Activated T-cell treated with anti-CD3 and anti-CD28 coated beads, Interleukin-2, amount 50 U/mL, for 24 hours (primary cell): Measurements from ENCODE around the gene CD300H.
"Not testable (repeated sequence)": the region's sequence is repeated elsewhere in the genome, so short reads cannot be mapped to it uniquely, and the experiment has no call there.

Experiments used
- DNase-seq: peaks from one replicate; pipeline ENCODE4 v3.0.0-alpha.2; 2020
- H3K27ac Mint-ChIP-seq: 2 replicates; pipeline ENCODE4 v1.8.0; 2020; ENCODE audit warnings: mild to moderate bottlenecking, mixed read lengths
- H3K27me3 Mint-ChIP-seq: 2 replicates; pipeline ENCODE4 v1.8.0; 2020; ENCODE audit warnings: mixed read lengths
- H3K36me3 Mint-ChIP-seq: 2 replicates; pipeline ENCODE4 v1.8.0; 2020; ENCODE audit warnings: low read depth, mixed read lengths
- H3K4me1 Mint-ChIP-seq: 2 replicates; pipeline ENCODE4 v1.8.0; 2020; ENCODE audit warnings: low read depth, mixed read lengths
- H3K4me3 Mint-ChIP-seq: 2 replicates; pipeline ENCODE4 v1.8.0; 2020; ENCODE audit warnings: mild to moderate bottlenecking, moderate library complexity, mixed read lengths
- H3K9me3 Mint-ChIP-seq: 2 replicates; pipeline ENCODE4 v1.8.0; 2020; ENCODE audit warnings: mixed read lengths

The CD300H gene

DNA sequence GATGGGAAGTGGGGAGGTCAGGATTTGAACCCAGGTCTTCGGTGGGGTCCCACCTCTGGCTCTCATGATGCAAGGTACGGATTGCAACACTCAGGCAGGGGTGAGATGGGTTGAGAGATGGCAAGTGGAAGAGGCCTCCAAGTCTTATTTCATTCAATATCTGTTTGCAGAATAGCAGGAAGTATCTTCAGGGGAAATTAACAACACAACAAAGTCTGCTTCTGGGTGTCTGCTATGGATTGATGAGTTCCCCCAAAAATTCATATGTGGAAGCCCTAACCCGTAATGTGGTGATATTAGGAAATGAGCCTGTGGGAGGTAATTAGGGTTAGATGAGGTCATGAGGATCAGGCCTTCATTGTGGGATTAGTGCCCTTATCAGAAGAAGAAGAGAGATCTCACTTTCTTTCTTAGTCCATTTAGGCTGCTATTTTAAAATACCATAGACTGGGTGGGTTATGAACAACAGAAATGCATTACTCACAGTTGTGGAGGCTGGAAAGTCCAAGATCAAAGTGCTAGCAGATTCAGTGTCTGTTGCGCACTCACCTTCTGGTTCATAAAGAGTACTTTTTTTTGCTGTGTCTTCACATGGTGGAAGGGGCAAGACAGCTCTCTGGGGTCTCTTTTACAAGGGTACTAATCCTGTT is 4.4 kb upstream of the CD300H start:
- no peak for DNase-seq
- H3K36me3 Mint-ChIP-seq: no peaks in the 10 kb centered on the region
- H3K4me1 Mint-ChIP-seq: peaks cover 19% of the 10 kb centered on the region
- no peak overlapping the region for H3K4me3 Mint-ChIP-seq
- no peaks in the 10 kb centered on the region for H3K9me3 Mint-ChIP-seq
- H3K27me3 Mint-ChIP-seq: peaks cover 33% of the 10 kb centered on the region
- H3K27ac Mint-ChIP-seq: no peak overlapping the region

DNA sequence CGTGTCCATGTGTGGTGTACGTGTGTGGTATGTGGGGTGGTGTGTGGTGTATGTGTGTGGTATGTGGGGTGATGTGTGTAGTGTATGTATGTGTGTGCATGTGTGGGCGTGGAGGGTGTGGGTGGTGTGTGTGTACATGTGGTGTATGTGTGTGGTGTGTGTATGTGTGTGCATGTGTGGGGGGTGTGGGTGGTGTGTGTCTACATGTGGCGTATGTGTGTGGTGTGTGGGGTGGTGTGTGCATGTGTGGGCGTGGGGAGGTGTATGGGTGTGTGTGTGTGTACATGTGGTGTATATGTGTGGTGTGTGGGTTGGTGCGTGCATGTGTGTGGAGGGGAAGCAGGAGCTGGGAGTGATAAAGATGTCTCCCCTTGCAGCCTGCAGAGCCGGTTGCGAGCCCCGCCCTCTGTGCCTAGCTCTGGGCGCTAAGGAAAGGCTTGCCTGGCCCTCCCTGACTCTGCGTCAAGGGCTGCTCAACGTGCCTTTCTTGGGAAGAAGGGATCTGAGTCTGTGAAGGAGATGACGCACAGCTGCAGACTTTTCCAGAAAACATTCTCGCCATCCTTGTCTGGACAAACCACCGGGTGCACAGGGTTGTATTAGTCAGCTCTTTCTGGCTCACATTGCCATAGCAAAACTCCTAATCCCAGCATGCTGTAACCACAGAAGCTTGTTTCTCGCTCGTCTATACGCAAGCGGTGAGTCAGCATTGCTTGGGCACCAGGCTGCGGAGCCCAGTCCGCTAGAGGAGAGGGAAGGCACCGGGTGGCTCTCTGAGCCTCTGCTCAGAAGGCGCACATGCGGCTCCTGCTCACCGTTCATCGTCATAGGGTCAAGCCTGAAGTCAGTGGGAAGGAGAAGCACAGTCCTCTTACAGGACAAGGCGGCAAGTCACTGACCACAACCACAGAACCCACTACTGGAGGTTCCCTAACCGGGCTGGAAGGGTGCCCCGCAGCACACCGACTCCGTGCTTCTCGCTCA is 2.0 kb upstream of the CD300H start:
- no peak overlapping the region for H3K4me3 Mint-ChIP-seq
- no peaks in the 10 kb centered on the region for H3K9me3 Mint-ChIP-seq
- DNase-seq: no peak
- H3K4me1 Mint-ChIP-seq: peaks cover 19% of the 10 kb centered on the region
- no peak overlapping the region for H3K27ac Mint-ChIP-seq
- no peaks in the 10 kb centered on the region for H3K36me3 Mint-ChIP-seq
- peaks cover 35% of the 10 kb centered on the region for H3K27me3 Mint-ChIP-seq

DNA sequence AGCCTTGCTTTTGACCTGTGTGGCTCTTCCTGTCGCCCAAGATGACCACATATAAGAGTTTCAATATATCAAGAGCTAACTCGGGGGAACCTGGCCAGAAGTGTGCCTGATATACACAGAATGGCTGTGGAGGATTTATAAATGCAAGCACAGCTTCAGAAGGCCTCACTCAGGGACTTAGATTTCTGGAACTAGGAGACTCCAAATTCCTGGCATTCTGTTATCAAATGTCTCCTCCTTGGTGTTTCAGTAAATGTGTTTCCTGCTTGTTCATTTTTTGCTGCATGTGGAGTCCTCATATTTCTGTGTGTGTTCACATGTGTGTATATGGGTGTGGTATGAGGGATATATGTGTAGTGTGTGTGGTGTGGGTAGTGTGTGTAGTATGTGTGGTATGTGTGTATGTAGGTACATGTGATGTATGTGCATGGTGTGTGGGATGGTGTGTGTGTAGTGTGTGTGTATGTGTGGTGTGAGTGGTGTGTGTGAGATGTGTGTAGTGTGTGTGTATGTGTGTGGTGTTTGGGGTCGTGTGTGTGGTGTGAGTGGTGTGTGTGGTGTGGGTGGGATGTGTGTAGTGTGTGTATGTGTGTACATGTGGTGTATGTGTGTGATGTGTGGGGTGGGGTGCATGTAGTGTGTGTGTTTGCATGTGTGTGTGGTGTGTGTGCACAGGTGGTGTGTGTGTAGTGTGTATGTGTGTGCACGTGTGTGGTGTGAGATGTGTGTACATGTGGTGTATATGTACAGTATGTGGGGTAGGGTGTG is 981 bp upstream of the CD300H start:
- peaks cover 19% of the 10 kb centered on the region for H3K4me1 Mint-ChIP-seq
- no peak overlapping the region for H3K4me3 Mint-ChIP-seq
- no peaks in the 10 kb centered on the region for H3K36me3 Mint-ChIP-seq
- no peaks in the 10 kb centered on the region for H3K9me3 Mint-ChIP-seq
- H3K27ac Mint-ChIP-seq: no peak overlapping the region
- no peak for DNase-seq
- H3K27me3 Mint-ChIP-seq: peaks cover 38% of the 10 kb centered on the region

DNA sequence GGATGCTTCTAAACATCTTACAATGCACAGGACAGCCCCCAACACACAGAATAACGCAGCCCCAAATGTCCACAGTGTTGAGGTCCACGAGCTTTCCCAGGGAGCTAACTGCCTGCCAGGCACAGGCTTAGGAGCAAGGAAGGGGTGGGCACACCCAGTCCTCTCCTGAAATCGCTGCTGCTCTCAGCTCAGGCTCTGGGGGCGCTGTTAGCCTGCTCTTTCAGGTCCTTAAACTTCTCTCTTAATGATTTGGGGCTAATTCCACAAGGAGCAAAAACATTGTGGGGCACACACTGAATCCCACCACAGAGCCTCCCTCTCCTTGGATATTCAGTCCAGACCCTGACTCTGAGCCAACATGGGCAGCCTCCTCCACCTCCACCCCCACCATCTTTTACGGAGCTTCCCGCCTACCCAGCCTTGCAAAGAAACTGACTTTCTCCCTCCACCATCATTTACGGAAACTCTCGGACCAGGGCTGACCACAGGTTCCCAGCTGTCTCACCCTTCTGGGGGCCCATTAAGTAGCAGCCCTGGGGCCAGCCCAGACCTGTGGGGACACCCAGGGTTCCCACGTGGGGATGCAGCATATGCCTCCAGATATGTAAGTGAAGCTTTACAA is 1.1 kb downstream of the CD300H start:
- DNase-seq: peak; percentile 41
- H3K4me1 Mint-ChIP-seq: peaks cover 13% of the 10 kb centered on the region
- no peaks in the 10 kb centered on the region for H3K36me3 Mint-ChIP-seq
- H3K27ac Mint-ChIP-seq: no peak overlapping the region
- no peak overlapping the region for H3K4me3 Mint-ChIP-seq
- H3K9me3 Mint-ChIP-seq: no peaks in the 10 kb centered on the region
- peaks cover 41% of the 10 kb centered on the region for H3K27me3 Mint-ChIP-seq

DNA sequence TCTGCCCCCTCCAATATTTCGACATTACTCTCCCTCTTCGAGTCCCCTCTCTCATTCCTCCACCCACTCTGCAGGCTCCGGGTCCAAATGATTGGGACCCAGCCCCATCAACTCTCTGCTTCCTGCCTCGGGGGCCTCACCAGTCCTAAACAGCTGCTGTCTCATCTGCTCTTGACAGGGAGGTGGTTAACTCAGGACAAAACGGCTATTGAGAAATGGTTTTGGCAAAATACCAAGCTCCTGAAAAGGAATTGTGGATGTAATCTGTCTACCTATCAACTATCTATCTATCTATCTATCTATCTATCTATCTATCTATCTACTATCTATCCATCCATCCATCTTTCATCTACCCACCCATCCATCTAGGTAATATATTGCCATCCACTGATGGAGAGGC is 2.2 kb downstream of the CD300H start:
- H3K9me3 Mint-ChIP-seq: no peaks in the 10 kb centered on the region
- H3K36me3 Mint-ChIP-seq: no peaks in the 10 kb centered on the region
- peaks cover 37% of the 10 kb centered on the region for H3K27me3 Mint-ChIP-seq
- peaks cover 13% of the 10 kb centered on the region for H3K4me1 Mint-ChIP-seq
- H3K4me3 Mint-ChIP-seq: no peak overlapping the region
- DNase-seq: no peak
- H3K27ac Mint-ChIP-seq: no peak overlapping the region

DNA sequence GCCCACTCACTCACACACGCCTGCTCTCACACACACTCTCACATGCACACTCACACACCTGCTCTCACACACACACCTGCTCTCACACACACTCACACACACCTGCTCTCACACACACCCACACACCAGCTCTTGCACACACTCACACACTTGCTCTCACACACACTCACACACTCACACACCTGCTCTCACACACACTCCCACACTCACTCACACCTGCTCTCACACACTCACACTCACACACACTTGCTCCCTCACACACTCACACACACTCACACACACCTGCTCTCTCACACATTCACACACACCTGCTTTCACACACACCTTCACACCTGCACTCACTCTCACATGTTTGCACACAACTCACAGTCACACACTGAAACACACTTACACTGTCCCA is 4.0 kb downstream of the CD300H start:
- no peak overlapping the region for H3K27ac Mint-ChIP-seq
- DNase-seq: no peak
- H3K36me3 Mint-ChIP-seq: no peaks in the 10 kb centered on the region
- peaks cover 8% of the 10 kb centered on the region for H3K4me1 Mint-ChIP-seq
- H3K27me3 Mint-ChIP-seq: peaks cover 24% of the 10 kb centered on the region
- H3K4me3 Mint-ChIP-seq: no peak overlapping the region
- no peaks in the 10 kb centered on the region for H3K9me3 Mint-ChIP-seq

DNA sequence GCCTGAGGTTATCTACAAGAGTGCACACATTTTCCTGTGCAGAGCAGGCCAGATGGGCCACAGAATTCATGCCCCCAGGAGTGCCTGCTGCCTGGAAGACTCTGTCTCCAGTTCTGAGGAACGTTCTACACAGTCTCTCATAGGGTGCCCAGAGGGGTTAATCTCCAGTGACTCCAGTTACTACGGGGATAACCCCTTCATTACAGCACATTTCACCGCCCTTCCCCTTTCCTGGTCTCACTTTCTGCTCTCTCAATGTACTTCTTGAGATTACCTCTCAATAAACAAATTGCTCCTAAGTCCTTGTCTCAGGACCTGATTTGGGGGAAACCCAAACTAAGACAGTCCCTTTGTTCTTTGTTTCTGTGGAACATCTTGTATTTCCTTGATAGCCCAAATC is 5.7 kb downstream of the CD300H start:
- H3K27me3 Mint-ChIP-seq: peaks cover 14% of the 10 kb centered on the region
- no peaks in the 10 kb centered on the region for H3K9me3 Mint-ChIP-seq
- H3K4me3 Mint-ChIP-seq: no peak overlapping the region
- DNase-seq: no peak
- H3K36me3 Mint-ChIP-seq: no peaks in the 10 kb centered on the region
- peaks cover 8% of the 10 kb centered on the region for H3K4me1 Mint-ChIP-seq
- H3K27ac Mint-ChIP-seq: no peak overlapping the region

DNA sequence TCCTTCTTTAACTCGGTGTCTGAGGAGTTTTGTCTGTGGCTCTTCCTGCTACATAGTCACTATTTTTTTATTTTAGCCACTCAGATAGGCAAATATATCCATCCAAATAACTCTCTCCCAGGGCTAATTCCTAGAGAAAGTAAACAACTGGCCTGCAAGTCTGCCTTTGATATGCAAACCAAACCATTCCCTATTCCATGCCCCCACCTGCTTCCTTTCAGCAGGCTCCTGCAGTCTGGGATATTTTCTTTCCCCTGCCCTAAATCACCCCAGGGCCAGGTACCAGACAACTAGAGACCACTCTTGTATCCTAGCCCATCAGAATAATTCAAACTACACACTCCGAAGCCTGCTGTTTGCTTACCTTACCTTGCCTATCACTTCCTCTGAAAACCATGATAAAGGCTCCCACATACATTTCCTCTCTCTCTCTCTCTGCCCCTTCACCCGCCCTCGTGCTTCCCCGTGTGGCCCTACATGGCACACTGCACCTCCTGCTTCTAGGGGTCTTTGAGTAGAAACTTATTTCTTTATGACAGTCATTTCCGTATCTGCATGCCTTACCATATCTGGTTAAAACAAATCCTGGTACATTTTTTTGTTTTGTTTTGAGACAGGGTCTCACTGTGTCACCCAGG is 8.3 kb downstream of the CD300H start:
- Mint-ChIP-seq H3K27ac (no peak overlapping the region), H3K36me3 (no peaks in the 10 kb centered on the region), H3K27me3 (peaks cover 6% of the 10 kb centered on the region), H3K9me3 (no peaks in the 10 kb centered on the region), H3K4me1 (peaks cover 8% of the 10 kb centered on the region), H3K4me3 (no peak overlapping the region)
- DNase-seq: no peak

DNA sequence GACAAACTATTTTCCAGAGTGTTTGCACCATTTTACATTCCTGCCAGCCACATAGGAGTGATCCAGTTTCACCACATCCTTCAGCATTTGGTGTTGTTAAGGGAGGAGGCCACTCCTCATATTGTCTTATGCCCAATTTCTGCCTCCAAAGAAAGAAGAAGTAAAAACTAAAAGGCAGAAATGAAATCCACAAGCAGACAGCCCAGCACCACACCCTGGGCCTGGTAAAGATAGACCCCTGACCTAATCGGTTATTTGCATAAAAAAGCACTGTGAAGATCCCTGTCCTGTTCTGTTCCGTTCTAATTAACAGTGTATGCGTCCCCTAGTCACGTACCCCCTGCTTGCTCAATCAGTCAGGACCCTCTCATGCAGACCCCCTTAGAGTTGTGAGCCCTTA is 8.9 kb downstream of the CD300H start:
- not testable (repeated sequence) for DNase-seq, H3K27ac Mint-ChIP-seq, H3K9me3 Mint-ChIP-seq, H3K27me3 Mint-ChIP-seq, H3K4me1 Mint-ChIP-seq, H3K36me3 Mint-ChIP-seq, H3K4me3 Mint-ChIP-seq

DNA sequence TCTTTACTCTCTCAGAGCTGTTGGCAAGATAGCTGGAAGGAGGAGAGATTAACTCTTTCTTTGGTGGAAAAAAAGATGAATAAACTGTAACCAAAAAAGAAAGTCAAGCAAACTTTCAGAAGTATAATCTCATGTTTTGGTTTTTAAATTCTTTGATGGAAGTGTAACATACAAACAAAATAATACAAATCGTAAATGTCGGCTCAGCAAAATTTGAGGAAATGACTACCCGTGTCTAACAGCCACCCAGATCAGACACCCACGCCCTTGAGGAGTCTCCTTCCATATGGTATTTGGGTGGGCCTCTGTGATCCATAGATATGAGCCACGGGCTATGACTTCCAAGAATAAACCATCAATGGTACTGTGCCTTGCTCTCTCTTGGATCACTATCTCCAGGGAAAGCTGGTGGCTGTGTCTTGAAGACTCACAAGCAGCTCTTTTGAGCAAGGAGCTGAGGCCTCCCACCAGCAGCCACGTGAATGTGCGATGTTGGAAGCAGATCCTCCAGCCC is 11.8 kb downstream of the CD300H start:
- Mint-ChIP-seq H3K4me1 (peaks cover 8% of the 10 kb centered on the region), H3K9me3 (no peaks in the 10 kb centered on the region), H3K27me3 (no peaks in the 10 kb centered on the region), H3K4me3 (no peak overlapping the region), H3K27ac (no peak overlapping the region), H3K36me3 (no peaks in the 10 kb centered on the region)
- DNase-seq: no peak

DNA sequence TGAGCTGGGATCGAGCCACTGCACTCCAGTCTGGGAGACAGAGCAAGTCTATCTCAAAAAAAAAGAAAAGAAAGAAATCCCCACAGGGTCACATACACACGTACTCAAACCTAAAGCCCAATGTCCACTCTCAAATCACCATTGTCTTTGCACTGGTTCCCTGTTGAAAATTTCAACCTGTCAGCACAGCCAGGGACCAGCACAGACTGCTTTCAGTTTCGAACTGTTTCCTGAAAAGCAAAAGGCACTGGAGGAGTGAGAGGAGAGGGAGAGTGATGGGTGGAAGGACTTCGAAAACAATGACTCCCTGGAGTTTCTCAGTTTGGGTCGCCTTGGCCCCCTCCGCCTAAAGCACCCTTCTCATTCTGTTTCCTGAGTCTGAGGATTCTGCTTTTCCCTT is 12.4 kb downstream of the CD300H start:
- Mint-ChIP-seq H3K27me3 (no peaks in the 10 kb centered on the region), H3K4me1 (peaks cover 8% of the 10 kb centered on the region), H3K4me3 (no peak overlapping the region), H3K27ac (no peak overlapping the region), H3K36me3 (no peaks in the 10 kb centered on the region), H3K9me3 (no peaks in the 10 kb centered on the region)
- DNase-seq: no peak

DNA sequence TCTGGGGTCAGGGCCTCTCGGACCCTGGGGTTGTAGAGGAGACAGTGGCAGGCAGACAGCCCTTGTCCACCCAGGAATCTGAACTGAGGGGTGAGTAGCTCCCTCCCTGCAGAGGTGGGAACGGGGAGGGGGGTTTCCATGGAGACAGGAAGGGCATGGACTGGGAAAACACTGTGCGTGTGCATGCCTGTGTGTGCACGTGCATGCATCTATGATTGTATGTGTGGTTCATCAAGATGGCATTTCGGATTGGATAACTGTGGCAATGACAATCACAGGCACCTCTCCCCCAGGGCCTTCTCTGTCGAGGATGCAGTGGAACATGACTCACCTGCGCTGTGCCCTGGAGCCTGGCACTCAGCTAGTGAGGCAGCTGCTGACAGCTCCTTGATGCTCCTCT is 15.3 kb downstream of the CD300H start:
- no peaks in the 10 kb centered on the region for H3K9me3 Mint-ChIP-seq
- H3K4me3 Mint-ChIP-seq: no peak overlapping the region
- peaks cover 7% of the 10 kb centered on the region for H3K27me3 Mint-ChIP-seq
- peaks cover 5% of the 10 kb centered on the region for H3K4me1 Mint-ChIP-seq
- no peaks in the 10 kb centered on the region for H3K36me3 Mint-ChIP-seq
- no peak for DNase-seq
- no peak overlapping the region for H3K27ac Mint-ChIP-seq

DNA sequence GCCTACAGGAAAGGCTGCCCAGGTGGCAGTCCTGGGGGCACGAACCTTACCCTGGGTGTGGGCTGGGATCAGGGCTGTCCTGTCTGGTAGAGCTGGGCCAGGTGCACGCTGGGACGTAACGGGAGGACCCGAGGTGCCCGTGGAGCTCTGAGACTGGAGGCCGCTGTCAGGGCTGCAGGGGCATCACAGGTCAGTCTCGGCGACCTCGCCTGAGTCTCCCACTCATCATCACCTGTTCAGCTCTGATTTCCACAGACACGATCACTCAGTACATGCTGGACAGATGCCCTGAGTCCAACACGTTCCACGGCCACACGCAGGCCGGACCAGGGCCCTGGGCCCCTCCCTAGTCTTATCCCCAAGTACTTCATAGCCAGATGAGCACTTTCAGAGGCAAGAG is 16.7 kb downstream of the CD300H start:
- DNase-seq: no peak
- H3K36me3 Mint-ChIP-seq: no peaks in the 10 kb centered on the region
- H3K27me3 Mint-ChIP-seq: peaks cover 7% of the 10 kb centered on the region
- H3K4me1 Mint-ChIP-seq: peaks cover 5% of the 10 kb centered on the region
- H3K9me3 Mint-ChIP-seq: no peaks in the 10 kb centered on the region
- no peak overlapping the region for H3K4me3 Mint-ChIP-seq
- no peak overlapping the region for H3K27ac Mint-ChIP-seq

DNA sequence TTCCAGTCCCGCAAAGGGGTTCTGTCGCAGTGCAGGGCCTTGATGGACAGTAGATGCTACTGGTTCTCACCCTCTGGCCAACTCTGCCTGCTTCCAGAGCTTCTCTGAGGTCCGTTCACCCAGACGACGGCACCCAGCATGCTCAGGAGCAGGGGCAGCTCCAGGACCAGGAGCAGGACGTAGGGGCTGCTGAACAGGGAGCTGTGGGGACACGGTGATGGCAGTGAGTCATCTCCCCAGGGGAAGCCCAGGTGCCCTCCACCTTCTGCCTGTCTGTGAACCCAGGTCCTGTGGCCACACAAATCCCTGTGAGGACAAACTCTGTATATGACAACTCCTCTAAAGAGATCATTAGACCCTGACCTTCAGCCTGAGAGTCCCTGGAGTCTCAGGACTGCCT is 18.0 kb downstream of the CD300H start:
- Mint-ChIP-seq H3K9me3 (no peaks in the 10 kb centered on the region), H3K27ac (no peak overlapping the region), H3K27me3 (peaks cover 7% of the 10 kb centered on the region), H3K36me3 (no peaks in the 10 kb centered on the region), H3K4me1 (peaks cover 5% of the 10 kb centered on the region), H3K4me3 (no peak overlapping the region)
- no peak for DNase-seq
